OCI-LY7 (cell line): Measurements from ENCODE around the gene CPT2. TPM values are rescaled to one million over a fixed set of nuclear protein-coding genes. Genes with fewer than 3 reads are reported as not detected.

ENCODE experiments used
- BruUV-seq: library from RNA; stranded (reverse); fragments of 400-500 nt; replicated peaks from 2 replicates; lab custom pipeline; 2021; lab: Mats Ljungman, UMichigan
- CTCF ChIA-PET: fragments of 300-600 bp; sonication (Branson Sonifier 250); formaldehyde crosslinking; loops from one replicate; lab custom pipeline; 2022; ENCODE audit warnings: antibody characterized with exemption; ENCODE audit not compliant: unreplicated experiment; lab: Charles Lee
- POLR2A ChIA-PET: fragments of 300-600 bp; sonication (Branson Sonifier 250); formaldehyde crosslinking; loops from one replicate; lab custom pipeline; 2022; ENCODE audit warnings: antibody characterized with exemption; lab: Charles Lee
- DNase-seq: peaks from one replicate; pipeline ENCODE4 v3.0.0-alpha.2; 2015; ENCODE audit warnings: low spot score
- H2AFZ ChIP-seq: fragments of 200-600 bp; sonication (generic), shearing (Covaris generic); 2 replicates; pipeline ENCODE4 v1.6.1; 2014; ENCODE audit warnings: mild to moderate bottlenecking, antibody characterized with exemption, low read length, moderate library complexity
- H3K27ac ChIP-seq: fragments of 200-600 bp; sonication (generic); 2 replicates; pipeline ENCODE4 v1.5.1; 2014; ENCODE audit warnings: mixed run types, low read depth, mild to moderate bottlenecking, moderate library complexity, low read length, inconsistent platforms; ENCODE audit not compliant: poor library complexity, severe bottlenecking
- H3K36me3 ChIP-seq: fragments of 200-600 bp; sonication (generic); 2 replicates; pipeline ENCODE4 v1.6.1; 2014; ENCODE audit warnings: mild to moderate bottlenecking, antibody characterized with exemption, low read length, moderate library complexity, mixed read lengths; ENCODE audit not compliant: insufficient read depth
- H3K4me1 ChIP-seq: fragments of 200-600 bp; sonication (generic); 2 replicates; pipeline ENCODE4 v1.5.1; 2014; ENCODE audit warnings: mild to moderate bottlenecking, low read length; ENCODE audit not compliant: insufficient read depth, poor library complexity, severe bottlenecking
- H3K4me2 ChIP-seq: fragments of 200-600 bp; sonication (generic); 2 replicates; pipeline ENCODE4 v1.6.1; 2014; ENCODE audit warnings: mild to moderate bottlenecking, low read length
- H3K4me3 ChIP-seq: fragments of 200-600 bp; sonication (generic); 2 replicates; pipeline ENCODE4 v1.5.1; 2014; ENCODE audit warnings: mild to moderate bottlenecking, low read depth, low read length; ENCODE audit not compliant: poor library complexity, severe bottlenecking
- H3K79me2 ChIP-seq: fragments of 200-600 bp; sonication (generic); 2 replicates; pipeline ENCODE4 v1.6.1; 2016; ENCODE audit warnings: low read depth, mild to moderate bottlenecking, low read length, moderate library complexity, mixed read lengths; ENCODE audit not compliant: insufficient read depth
- H3K9me2 ChIP-seq: fragments of 200-600 bp; sonication (generic); 2 replicates; pipeline ENCODE4 v1.6.1; 2016; ENCODE audit warnings: mild to moderate bottlenecking, low read length, mixed read lengths; ENCODE audit not compliant: insufficient read depth
- H3K9me3 ChIP-seq: fragments of 200-600 bp; sonication (generic); 2 replicates; pipeline ENCODE4 v1.6.1; 2014; ENCODE audit warnings: mild to moderate bottlenecking, mixed run types, low read length, mixed read lengths
- H4K20me1 ChIP-seq: fragments of 200-600 bp; sonication (generic); 2 replicates; pipeline ENCODE4 v1.6.1; 2014; ENCODE audit warnings: mild to moderate bottlenecking, antibody characterized with exemption, low read length, moderate library complexity, mixed read lengths; ENCODE audit not compliant: insufficient read depth
- CTCF ChIP-seq: fragments of 200-600 bp; sonication (generic); conservative IDR thresholded peaks from 2 replicates; pipeline ENCODE4 v1.5.1; 2014; ENCODE audit warnings: mild to moderate bottlenecking, antibody characterized with exemption, low read length, moderate library complexity, mixed read lengths
- EZH2phosphoT487 ChIP-seq: fragments of 200-600 bp; sonication (generic); IDR thresholded peaks from 2 replicates; pipeline ENCODE4 v1.6.1; 2018; ENCODE audit warnings: low read depth, borderline replicate concordance, mild to moderate bottlenecking, mixed run types, antibody characterized with exemption, low read length, moderate library complexity, mixed read lengths
- intact Hi-C: fragments of 100-400 bp; cut with micrococcal nuclease; formaldehyde crosslinking; loops from one replicate; pipeline ENCODE4 v1.10.0; 2022; ENCODE audit not compliant: unreplicated experiment
- total RNA-seq, 2 experiments: library from RNA; depleted of rRNA in 1 of 2; stranded (reverse); fragments of >200 nt in 1 of 2; shearing (Covaris generic) in 1 of 2; gene quantifications; 2 replicates each; pipeline ENCODE4 v1.2.3, GENCODE V29; 2014 to 2022

Gene CPT2
- total RNA-seq, 2 experiments from 2014 or later = 19.9 to 26.6 TPM

GRCh38 chr1:53180226-53180625, 16.4 kb upstream of the CPT2 start:
- ChIA-PET POLR2A (no interaction called here), CTCF (no interaction called here)
- Histone ChIP-seq H2AFZ (no peak overlapping the region), H3K36me3 (no peaks in the 10 kb centered on the region), H3K9me2 (no peaks in the 10 kb centered on the region), H3K79me2 (no peaks in the 10 kb centered on the region), H3K9me3 (no peaks in the 10 kb centered on the region), H3K4me3 (no peak overlapping the region), H3K27ac (no peak overlapping the region), H3K4me1 (no peaks in the 10 kb centered on the region), H3K4me2 (no peak overlapping the region), H4K20me1 (no peaks in the 10 kb centered on the region)
- TF ChIP-seq CTCF (no peak), EZH2phosphoT487 (no peak)
- BruUV-seq = no TSS peak
- intact Hi-C loops = loop anchor here (5.0 kb wide), 1 partner anchor 168 kb away; no protein-coding TSS in a partner anchor
- DNase-seq = no peak

GRCh38 chr1:53180951-53181350, 15.7 kb upstream of the CPT2 start:
- H4K20me1 ChIP-seq = no peaks in the 10 kb centered on the region
- TF ChIP-seq CTCF = no peak
- TF ChIP-seq EZH2phosphoT487 = no peak
- POLR2A ChIA-PET = interaction anchor here (0.6 to 0.7 kb wide), 2 partner anchors 126 to 154 kb away, joined by 3 to 8 read pairs; no protein-coding TSS in a partner anchor
- DNase-seq = no peak
- H3K79me2 ChIP-seq = no peaks in the 10 kb centered on the region
- peaks cover 3% of the 10 kb centered on the region for H3K4me1 ChIP-seq
- no peak overlapping the region for H3K27ac ChIP-seq
- CTCF ChIA-PET = no interaction called here
- no peaks in the 10 kb centered on the region for H3K9me2 ChIP-seq
- H3K4me3 ChIP-seq = no peak overlapping the region
- no peak overlapping the region for H2AFZ ChIP-seq
- H3K36me3 ChIP-seq = no peaks in the 10 kb centered on the region
- BruUV-seq = no TSS peak
- no peak overlapping the region for H3K4me2 ChIP-seq
- no peaks in the 10 kb centered on the region for H3K9me3 ChIP-seq
- intact Hi-C loops = loop anchor here (5.0 kb wide), 1 partner anchor 169 kb away; no protein-coding TSS in a partner anchor

GRCh38 chr1:53182111-53182593, 14.5 kb upstream of the CPT2 start:
- Histone ChIP-seq H3K27ac (no peak overlapping the region), H3K9me2 (no peaks in the 10 kb centered on the region), H2AFZ (no peak overlapping the region), H3K79me2 (no peaks in the 10 kb centered on the region), H3K36me3 (no peaks in the 10 kb centered on the region), H4K20me1 (no peaks in the 10 kb centered on the region), H3K4me3 (no peak overlapping the region), H3K4me2 (no peak overlapping the region), H3K9me3 (no peaks in the 10 kb centered on the region), H3K4me1 (peaks cover 3% of the 10 kb centered on the region)
- POLR2A ChIA-PET = interaction anchor here (0.6 kb wide), 1 partner anchor 169 kb away, joined by 3 read pairs; no protein-coding TSS in a partner anchor
- peak; percentile 82 for DNase-seq
- intact Hi-C loops = loop anchor here (1.0 to 5.0 kb wide), 3 partner anchors 170 to 481 kb away; no protein-coding TSS in a partner anchor
- CTCF ChIA-PET = interaction anchor here (0.9 kb wide), 1 partner anchor 52 kb away, joined by 3 read pairs; no protein-coding TSS in a partner anchor
- no TSS peak for BruUV-seq
- TF ChIP-seq EZH2phosphoT487 (no peak), CTCF (peak; percentile 97)
